H9 (cell line): Measurements from ENCODE around the gene MYBPC3. TPM values are rescaled to one million over a fixed set of nuclear protein-coding genes. Genes with fewer than 3 reads are reported as not detected.

Experiments
- DNase-seq: peaks from one replicate; pipeline ENCODE4 v3.0.0-alpha.2; 2017
- H2AFZ ChIP-seq: one replicate; pipeline ENCODE4 v1.6.1; 2013; ENCODE audit warnings: mild to moderate bottlenecking, low read length, control low read depth, moderate library complexity
- H2AK5ac ChIP-seq: 2 replicates; pipeline ENCODE4 v1.6.1; 2013; ENCODE audit warnings: low read length, control low read depth, mixed read lengths; ENCODE audit not compliant: insufficient read length
- H2BK120ac ChIP-seq: one replicate; pipeline ENCODE4 v1.6.1; 2013; ENCODE audit warnings: low read depth, mild to moderate bottlenecking, low read length, control low read depth, inconsistent platforms; ENCODE audit not compliant: poor library complexity, severe bottlenecking
- H2BK12ac ChIP-seq: 2 replicates; pipeline ENCODE4 v1.6.1; 2013; ENCODE audit warnings: low read length, control low read depth, mixed read lengths, low read depth; ENCODE audit not compliant: insufficient read length
- H2BK15ac ChIP-seq: 2 replicates; pipeline ENCODE4 v1.6.1; 2013; ENCODE audit warnings: low read depth, low read length, control low read depth
- H2BK20ac ChIP-seq: one replicate; pipeline ENCODE4 v1.6.1; 2013; ENCODE audit warnings: low read depth, mild to moderate bottlenecking, low read length, control low read depth, inconsistent platforms; ENCODE audit not compliant: poor library complexity, severe bottlenecking
- H2BK5ac ChIP-seq: 2 replicates; pipeline ENCODE4 v1.6.1; 2013; ENCODE audit warnings: low read length, control low read depth, mixed read lengths; ENCODE audit not compliant: insufficient read length
- H3K14ac ChIP-seq: 2 replicates; pipeline ENCODE4 v1.6.1; 2013; ENCODE audit warnings: low read length, control low read depth; ENCODE audit not compliant: insufficient read depth
- H3K18ac ChIP-seq: 2 replicates; pipeline ENCODE4 v1.6.1; 2013; ENCODE audit warnings: low read depth, mild to moderate bottlenecking, mixed read lengths, low read length, control low read depth; ENCODE audit not compliant: insufficient read length
- H3K23ac ChIP-seq: 2 replicates; pipeline ENCODE4 v1.6.1; 2013; ENCODE audit warnings: low read length, control low read depth, mixed read lengths, low read depth; ENCODE audit not compliant: insufficient read length
- H3K23me2 ChIP-seq: 2 replicates; pipeline ENCODE4 v1.6.1; 2013; ENCODE audit warnings: low read depth, mild to moderate bottlenecking, mixed read lengths, low read length, control low read depth; ENCODE audit not compliant: insufficient read length, poor library complexity, severe bottlenecking
- H3K27ac ChIP-seq: 2 replicates; pipeline ENCODE4 v1.5.1; 2013; ENCODE audit warnings: low read length, control low read depth, mixed read lengths, low read depth; ENCODE audit not compliant: insufficient read length
- H3K27me3 ChIP-seq: 2 replicates; pipeline ENCODE4 v1.6.1; 2013; ENCODE audit warnings: low read length, control low read depth, inconsistent platforms; ENCODE audit not compliant: insufficient read depth
- H3K4ac ChIP-seq: 2 replicates; pipeline ENCODE4 v1.6.1; 2013; ENCODE audit warnings: low read depth, mild to moderate bottlenecking, control low read depth, inconsistent platforms, low read length, moderate library complexity
- H3K4me1 ChIP-seq: 2 replicates; pipeline ENCODE4 v1.6.1; 2013; ENCODE audit warnings: low read length, control low read depth, inconsistent platforms; ENCODE audit not compliant: insufficient read depth
- H3K4me2 ChIP-seq: 2 replicates; pipeline ENCODE4 v1.6.1; 2013; ENCODE audit warnings: low read length, control low read depth, mixed read lengths; ENCODE audit not compliant: insufficient read length, insufficient read depth
- H3K56ac ChIP-seq: 2 replicates; pipeline ENCODE4 v1.6.1; 2013; ENCODE audit warnings: low read depth, mild to moderate bottlenecking, mixed read lengths, low read length, control low read depth; ENCODE audit not compliant: insufficient read length
- H3K79me1 ChIP-seq: 2 replicates; pipeline ENCODE4 v1.6.1; 2013; ENCODE audit warnings: low read depth, mild to moderate bottlenecking, moderate library complexity, low read length, control low read depth, inconsistent platforms; ENCODE audit not compliant: insufficient read depth, poor library complexity, severe bottlenecking
- H3K79me2 ChIP-seq: 2 replicates; pipeline ENCODE4 v1.6.1; 2013; ENCODE audit warnings: low read length, control low read depth, inconsistent platforms; ENCODE audit not compliant: insufficient read depth
- H3K9ac ChIP-seq: 2 replicates; pipeline ENCODE4 v1.6.1; 2013; ENCODE audit warnings: low read length, control low read depth, mixed read lengths; ENCODE audit not compliant: insufficient read length; ENCODE audit errors: extremely low read depth
- H3K9me3 ChIP-seq: one replicate; pipeline ENCODE4 v1.6.1; 2013; ENCODE audit warnings: low read depth, low read length, inconsistent platforms; ENCODE audit not compliant: control insufficient read depth
- H3T11ph ChIP-seq: one replicate; pipeline ENCODE4 v1.6.1; 2013; ENCODE audit warnings: mild to moderate bottlenecking, low read length, control low read depth, inconsistent platforms
- H4K20me1 ChIP-seq: one replicate; pipeline ENCODE4 v1.6.1; 2013; ENCODE audit not compliant: control insufficient read depth, insufficient read length, insufficient read depth
- H4K5ac ChIP-seq: 2 replicates; pipeline ENCODE4 v1.6.1; 2013; ENCODE audit warnings: low read depth, mild to moderate bottlenecking, mixed read lengths, low read length, control low read depth; ENCODE audit not compliant: insufficient read length
- H4K8ac ChIP-seq: replicated peaks from 2 replicates; pipeline ENCODE4 v1.6.1; 2013; ENCODE audit warnings: low read length, control low read depth, mixed read lengths, low read depth; ENCODE audit not compliant: insufficient read length
- H4K91ac ChIP-seq: 2 replicates; pipeline ENCODE4 v1.6.1; 2013; ENCODE audit warnings: low read depth, mild to moderate bottlenecking, moderate library complexity, mixed read lengths, low read length, control low read depth; ENCODE audit not compliant: insufficient read length
- H3K27ac Mint-ChIP-seq, 3 experiments: 2 replicates in 2 of 3; 3 replicates in 1 of 3; pipeline ENCODE4 v1.8.0; 2020 to 2021; ENCODE audit warnings: mixed read lengths in 3 of 3, mild to moderate bottlenecking in 1 of 3, moderate library complexity in 1 of 3
- H3K27me3 Mint-ChIP-seq: 2 replicates; pipeline ENCODE4 v1.8.0; 2021; ENCODE audit warnings: low read depth, mild to moderate bottlenecking, moderate library complexity, mixed read lengths
- H3K36me3 Mint-ChIP-seq, 3 experiments: 2 replicates in 2 of 3; 3 replicates in 1 of 3; pipeline ENCODE4 v1.8.0; 2020 to 2021; ENCODE audit warnings: low read depth in 3 of 3, mixed read lengths in 3 of 3; ENCODE audit not compliant: insufficient read depth in 1 of 3
- H3K4me1 Mint-ChIP-seq, 2 experiments: 2 replicates each; pipeline ENCODE4 v1.8.0; 2020; ENCODE audit warnings: mixed read lengths in 2 of 2
- H3K4me3 Mint-ChIP-seq, 2 experiments: 2 replicates in 1 of 2; 3 replicates in 1 of 2; pipeline ENCODE4 v1.8.0; 2020 to 2021; ENCODE audit warnings: mild to moderate bottlenecking in 2 of 2, mixed read lengths in 2 of 2, moderate library complexity in 1 of 2
- H3K9me3 Mint-ChIP-seq, 2 experiments: 2 replicates in 1 of 2; 3 replicates in 1 of 2; pipeline ENCODE4 v1.8.0; 2020; ENCODE audit warnings: mild to moderate bottlenecking in 2 of 2, mixed read lengths in 2 of 2, moderate library complexity in 1 of 2
- CTCF ChIP-seq: fragments of 200-600 bp; sonication (generic); conservative IDR thresholded peaks from 3 replicates; pipeline ENCODE4 v1.8.0; 2021; ENCODE audit warnings: antibody characterized with exemption, mild to moderate bottlenecking
- WGBS: extraction: QIAGEN DNeasy Blood & Tissue Kit; methylation state at CpG from one replicate; pipeline ENCODE4 v1.1.7; 2013; ENCODE audit warnings: missing lambda C conversion rate, low lambda C conversion rate, mixed read lengths; ENCODE audit not compliant: insufficient read length; ENCODE audit errors: extremely low coverage; 5-methylcytosine and 5-hydroxymethylcytosine counted together
- total RNA-seq: library from RNA; stranded (reverse); gene quantifications from 2 replicates; pipeline ENCODE4 v1.2.1, GENCODE V29; 2021

Gene MYBPC3
- total RNA-seq, 1 experiment from 2014 or later: not detected

- no peaks in the 10 kb centered on the region for H3K27me3 ChIP-seq
- H4K8ac ChIP-seq: no peak overlapping the region
- H3K27ac Mint-ChIP-seq: no peak overlapping the region
- TF ChIP-seq CTCF: no peak
- no peak overlapping the region for H2BK120ac ChIP-seq
- H3K18ac ChIP-seq: no peak overlapping the region
- no peak overlapping the region for H2BK20ac ChIP-seq
- no CpG with 5 or more reads among the region's 1 CpG for WGBS
- no peak overlapping the region for H3K56ac ChIP-seq
- H4K91ac ChIP-seq: no peak overlapping the region
- no peak overlapping the region for H4K5ac ChIP-seq
- H2BK12ac ChIP-seq: no peak overlapping the region
- no peak overlapping the region for H3K23ac ChIP-seq
- H3K4me1 Mint-ChIP-seq: peaks cover 3% of the 10 kb centered on the region in 2 experiments; a peak in 3 of 4 replicates
- no peaks in the 10 kb centered on the region for H3K9me3 Mint-ChIP-seq
- H3K4ac ChIP-seq: no peak overlapping the region
- no peak overlapping the region for H2AFZ ChIP-seq
- H3K36me3 Mint-ChIP-seq: no peaks in the 10 kb centered on the region
- H3T11ph ChIP-seq: no peak overlapping the region
- H3K79me2 ChIP-seq: no peaks in the 10 kb centered on the region
- H3K4me2 ChIP-seq: no peak overlapping the region
- H3K9ac ChIP-seq: no peak overlapping the region
- H2AK5ac ChIP-seq: no peak overlapping the region
- no peaks in the 10 kb centered on the region for H3K9me3 ChIP-seq
- H2BK15ac ChIP-seq: no peak overlapping the region
- no peaks in the 10 kb centered on the region; the same call in none of the 2 replicates for H3K27me3 Mint-ChIP-seq
- H3K14ac ChIP-seq: no peak overlapping the region
- H4K20me1 ChIP-seq: no peaks in the 10 kb centered on the region
- DNase-seq: no peak
- H3K23me2 ChIP-seq: no peaks in the 10 kb centered on the region
- no peak overlapping the region for H2BK5ac ChIP-seq
- no peak overlapping the region for H3K4me3 Mint-ChIP-seq
- H3K79me1 ChIP-seq: no peaks in the 10 kb centered on the region
- no peaks in the 10 kb centered on the region for H3K4me1 ChIP-seq
- H3K27ac ChIP-seq: no peak overlapping the region
Observed at GRCh38 chr11:47366020-47366490, 13.6 kb upstream of the MYBPC3 start.
